Loucy (cell line): ENCODE results near the gene GPN1.

Source experiments
- CTCF ChIP-seq: fragments of 200-600 bp; sonication (generic); conservative IDR thresholded peaks from 2 replicates; pipeline ENCODE4 v1.5.1; 2014; ENCODE audit warnings: mild to moderate bottlenecking, antibody characterized with exemption, low read length
- EZH2phosphoT487 ChIP-seq: fragments of 200-600 bp; IDR thresholded peaks from 2 replicates; pipeline ENCODE4 v1.6.1; 2018; ENCODE audit warnings: antibody characterized with exemption, mild to moderate bottlenecking, moderate library complexity, borderline replicate concordance

GRCh38 chr2:27664154-27664574, 35.3 kb downstream of the GPN1 start:
- TF ChIP-seq EZH2phosphoT487 = no peak
- no peak for TF ChIP-seq CTCF
